H9 (cell line): ENCODE results near the gene C3orf22. TPM values are rescaled to one million over a fixed set of nuclear protein-coding genes. Genes with fewer than 3 reads are reported as not detected.

Source experiments
- DNase-seq: peaks from one replicate; pipeline ENCODE4 v3.0.0-alpha.2; 2017
- H2AFZ ChIP-seq: one replicate; pipeline ENCODE4 v1.6.1; 2013; ENCODE audit warnings: mild to moderate bottlenecking, low read length, control low read depth, moderate library complexity
- H2AK5ac ChIP-seq: 2 replicates; pipeline ENCODE4 v1.6.1; 2013; ENCODE audit warnings: low read length, control low read depth, mixed read lengths; ENCODE audit not compliant: insufficient read length
- H2BK120ac ChIP-seq: one replicate; pipeline ENCODE4 v1.6.1; 2013; ENCODE audit warnings: low read depth, mild to moderate bottlenecking, low read length, control low read depth, inconsistent platforms; ENCODE audit not compliant: poor library complexity, severe bottlenecking
- H2BK12ac ChIP-seq: 2 replicates; pipeline ENCODE4 v1.6.1; 2013; ENCODE audit warnings: low read length, control low read depth, mixed read lengths, low read depth; ENCODE audit not compliant: insufficient read length
- H2BK15ac ChIP-seq: 2 replicates; pipeline ENCODE4 v1.6.1; 2013; ENCODE audit warnings: low read depth, low read length, control low read depth
- H2BK20ac ChIP-seq: one replicate; pipeline ENCODE4 v1.6.1; 2013; ENCODE audit warnings: low read depth, mild to moderate bottlenecking, low read length, control low read depth, inconsistent platforms; ENCODE audit not compliant: poor library complexity, severe bottlenecking
- H2BK5ac ChIP-seq: 2 replicates; pipeline ENCODE4 v1.6.1; 2013; ENCODE audit warnings: low read length, control low read depth, mixed read lengths; ENCODE audit not compliant: insufficient read length
- H3K14ac ChIP-seq: 2 replicates; pipeline ENCODE4 v1.6.1; 2013; ENCODE audit warnings: low read length, control low read depth; ENCODE audit not compliant: insufficient read depth
- H3K18ac ChIP-seq: 2 replicates; pipeline ENCODE4 v1.6.1; 2013; ENCODE audit warnings: low read depth, mild to moderate bottlenecking, mixed read lengths, low read length, control low read depth; ENCODE audit not compliant: insufficient read length
- H3K23ac ChIP-seq: 2 replicates; pipeline ENCODE4 v1.6.1; 2013; ENCODE audit warnings: low read length, control low read depth, mixed read lengths, low read depth; ENCODE audit not compliant: insufficient read length
- H3K23me2 ChIP-seq: 2 replicates; pipeline ENCODE4 v1.6.1; 2013; ENCODE audit warnings: low read depth, mild to moderate bottlenecking, mixed read lengths, low read length, control low read depth; ENCODE audit not compliant: insufficient read length, poor library complexity, severe bottlenecking
- H3K27ac ChIP-seq: 2 replicates; pipeline ENCODE4 v1.5.1; 2013; ENCODE audit warnings: low read length, control low read depth, mixed read lengths, low read depth; ENCODE audit not compliant: insufficient read length
- H3K27me3 ChIP-seq: 2 replicates; pipeline ENCODE4 v1.6.1; 2013; ENCODE audit warnings: low read length, control low read depth, inconsistent platforms; ENCODE audit not compliant: insufficient read depth
- H3K4ac ChIP-seq: 2 replicates; pipeline ENCODE4 v1.6.1; 2013; ENCODE audit warnings: low read depth, mild to moderate bottlenecking, control low read depth, inconsistent platforms, low read length, moderate library complexity
- H3K4me1 ChIP-seq: 2 replicates; pipeline ENCODE4 v1.6.1; 2013; ENCODE audit warnings: low read length, control low read depth, inconsistent platforms; ENCODE audit not compliant: insufficient read depth
- H3K4me2 ChIP-seq: 2 replicates; pipeline ENCODE4 v1.6.1; 2013; ENCODE audit warnings: low read length, control low read depth, mixed read lengths; ENCODE audit not compliant: insufficient read length, insufficient read depth
- H3K56ac ChIP-seq: 2 replicates; pipeline ENCODE4 v1.6.1; 2013; ENCODE audit warnings: low read depth, mild to moderate bottlenecking, mixed read lengths, low read length, control low read depth; ENCODE audit not compliant: insufficient read length
- H3K79me1 ChIP-seq: 2 replicates; pipeline ENCODE4 v1.6.1; 2013; ENCODE audit warnings: low read depth, mild to moderate bottlenecking, moderate library complexity, low read length, control low read depth, inconsistent platforms; ENCODE audit not compliant: insufficient read depth, poor library complexity, severe bottlenecking
- H3K79me2 ChIP-seq: 2 replicates; pipeline ENCODE4 v1.6.1; 2013; ENCODE audit warnings: low read length, control low read depth, inconsistent platforms; ENCODE audit not compliant: insufficient read depth
- H3K9ac ChIP-seq: 2 replicates; pipeline ENCODE4 v1.6.1; 2013; ENCODE audit warnings: low read length, control low read depth, mixed read lengths; ENCODE audit not compliant: insufficient read length; ENCODE audit errors: extremely low read depth
- H3K9me3 ChIP-seq: one replicate; pipeline ENCODE4 v1.6.1; 2013; ENCODE audit warnings: low read depth, low read length, inconsistent platforms; ENCODE audit not compliant: control insufficient read depth
- H3T11ph ChIP-seq: one replicate; pipeline ENCODE4 v1.6.1; 2013; ENCODE audit warnings: mild to moderate bottlenecking, low read length, control low read depth, inconsistent platforms
- H4K20me1 ChIP-seq: one replicate; pipeline ENCODE4 v1.6.1; 2013; ENCODE audit not compliant: control insufficient read depth, insufficient read length, insufficient read depth
- H4K5ac ChIP-seq: 2 replicates; pipeline ENCODE4 v1.6.1; 2013; ENCODE audit warnings: low read depth, mild to moderate bottlenecking, mixed read lengths, low read length, control low read depth; ENCODE audit not compliant: insufficient read length
- H4K8ac ChIP-seq: replicated peaks from 2 replicates; pipeline ENCODE4 v1.6.1; 2013; ENCODE audit warnings: low read length, control low read depth, mixed read lengths, low read depth; ENCODE audit not compliant: insufficient read length
- H4K91ac ChIP-seq: 2 replicates; pipeline ENCODE4 v1.6.1; 2013; ENCODE audit warnings: low read depth, mild to moderate bottlenecking, moderate library complexity, mixed read lengths, low read length, control low read depth; ENCODE audit not compliant: insufficient read length
- H3K27ac Mint-ChIP-seq, 3 experiments: 2 replicates in 2 of 3; 3 replicates in 1 of 3; pipeline ENCODE4 v1.8.0; 2020 to 2021; ENCODE audit warnings: mixed read lengths in 3 of 3, mild to moderate bottlenecking in 1 of 3, moderate library complexity in 1 of 3
- H3K27me3 Mint-ChIP-seq: 2 replicates; pipeline ENCODE4 v1.8.0; 2021; ENCODE audit warnings: low read depth, mild to moderate bottlenecking, moderate library complexity, mixed read lengths
- H3K36me3 Mint-ChIP-seq, 3 experiments: 2 replicates in 2 of 3; 3 replicates in 1 of 3; pipeline ENCODE4 v1.8.0; 2020 to 2021; ENCODE audit warnings: low read depth in 3 of 3, mixed read lengths in 3 of 3; ENCODE audit not compliant: insufficient read depth in 1 of 3
- H3K4me1 Mint-ChIP-seq, 2 experiments: 2 replicates each; pipeline ENCODE4 v1.8.0; 2020; ENCODE audit warnings: mixed read lengths in 2 of 2
- H3K4me3 Mint-ChIP-seq, 2 experiments: 2 replicates in 1 of 2; 3 replicates in 1 of 2; pipeline ENCODE4 v1.8.0; 2020 to 2021; ENCODE audit warnings: mild to moderate bottlenecking in 2 of 2, mixed read lengths in 2 of 2, moderate library complexity in 1 of 2
- H3K9me3 Mint-ChIP-seq, 2 experiments: 2 replicates in 1 of 2; 3 replicates in 1 of 2; pipeline ENCODE4 v1.8.0; 2020; ENCODE audit warnings: mild to moderate bottlenecking in 2 of 2, mixed read lengths in 2 of 2, moderate library complexity in 1 of 2
- CTCF ChIP-seq: fragments of 200-600 bp; sonication (generic); conservative IDR thresholded peaks from 3 replicates; pipeline ENCODE4 v1.8.0; 2021; ENCODE audit warnings: antibody characterized with exemption, mild to moderate bottlenecking
- WGBS: extraction: QIAGEN DNeasy Blood & Tissue Kit; methylation state at CpG from one replicate; pipeline ENCODE4 v1.1.7; 2013; ENCODE audit warnings: missing lambda C conversion rate, low lambda C conversion rate, mixed read lengths; ENCODE audit not compliant: insufficient read length; ENCODE audit errors: extremely low coverage; 5-methylcytosine and 5-hydroxymethylcytosine counted together
- total RNA-seq: library from RNA; stranded (reverse); gene quantifications from 2 replicates; pipeline ENCODE4 v1.2.1, GENCODE V29; 2021

Gene C3orf22
- total RNA-seq, 1 experiment from 2014 or later, result not detected

- Histone ChIP-seq H3K56ac (no peak overlapping the region), H2BK12ac (no peak overlapping the region), H3K4me2 (no peak overlapping the region), H4K91ac (no peak overlapping the region), H3K23me2 (no peaks in the 10 kb centered on the region), H3K79me1 (no peaks in the 10 kb centered on the region), H3K9ac (no peak overlapping the region), H4K8ac (no peak overlapping the region), H4K5ac (no peak overlapping the region), H2BK15ac (no peak overlapping the region), H2BK5ac (no peak overlapping the region), H2AK5ac (no peak overlapping the region), H3K27me3 (no peaks in the 10 kb centered on the region; the same call in 1 of the 2 replicates), H2BK120ac (no peak overlapping the region), H3K79me2 (no peaks in the 10 kb centered on the region), H3K18ac (no peak overlapping the region), H3K23ac (no peak overlapping the region), H2AFZ (no peak overlapping the region), H3K4ac (no peak overlapping the region), H2BK20ac (no peak overlapping the region), H3K4me1 (no peaks in the 10 kb centered on the region), H3K9me3 (no peaks in the 10 kb centered on the region), H3K27ac (no peak overlapping the region), H4K20me1 (no peaks in the 10 kb centered on the region), H3T11ph (no peak overlapping the region), H3K14ac (no peak overlapping the region)
- TF ChIP-seq CTCF, result no peak
- no peak overlapping the region for H3K27ac Mint-ChIP-seq
- no peaks in the 10 kb centered on the region; a peak in 1 of 5 replicates for H3K9me3 Mint-ChIP-seq
- H3K4me3 Mint-ChIP-seq, result no peak overlapping the region
- no peaks in the 10 kb centered on the region for H3K36me3 Mint-ChIP-seq
- H3K27me3 Mint-ChIP-seq, result peaks cover 14% of the 10 kb centered on the region
- DNase-seq, result no peak
- WGBS, result no CpG with 5 or more reads among the region's 15 CpGs
- peaks cover 4 to 8% of the 10 kb centered on the region in 2 experiments; a peak in 1 of 4 replicates for H3K4me1 Mint-ChIP-seq
Observed at GRCh38 chr3:126517986-126518778, 40.5 kb downstream of the C3orf22 start.
